NCI-H1930 (cell line): ENCODE results near the gene CHRM1.

Experiments used
- DNase-seq, 2 experiments: peaks; one replicate each; lab custom pipeline; 2025; lab: John Stamatoyannopoulos, UW

Gene CHRM1

GRCh38 chr11:62905296-62905695 is 15.9 kb downstream of the CHRM1 start:
- no peak for DNase-seq

DNA sequence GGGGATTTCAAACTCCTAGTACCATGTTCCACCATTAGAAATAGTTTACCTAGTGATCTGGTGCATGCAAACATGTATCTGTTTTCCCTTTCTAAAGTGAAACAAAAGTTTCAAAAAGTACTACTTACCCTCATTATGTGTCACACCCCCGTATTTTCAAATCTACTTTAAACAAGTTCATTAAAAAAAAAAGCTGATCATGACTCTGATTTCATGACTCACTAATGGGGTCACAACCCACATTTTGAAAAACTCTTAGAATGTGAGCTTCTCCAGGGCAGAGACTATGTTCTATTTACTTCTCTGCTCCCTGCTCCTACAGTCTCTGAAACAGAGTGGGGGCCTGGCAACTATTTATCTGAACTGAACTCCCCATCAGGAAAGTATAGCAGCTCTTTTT is 18.2 kb downstream of the CHRM1 start:
- DNase-seq: no peak

DNA sequence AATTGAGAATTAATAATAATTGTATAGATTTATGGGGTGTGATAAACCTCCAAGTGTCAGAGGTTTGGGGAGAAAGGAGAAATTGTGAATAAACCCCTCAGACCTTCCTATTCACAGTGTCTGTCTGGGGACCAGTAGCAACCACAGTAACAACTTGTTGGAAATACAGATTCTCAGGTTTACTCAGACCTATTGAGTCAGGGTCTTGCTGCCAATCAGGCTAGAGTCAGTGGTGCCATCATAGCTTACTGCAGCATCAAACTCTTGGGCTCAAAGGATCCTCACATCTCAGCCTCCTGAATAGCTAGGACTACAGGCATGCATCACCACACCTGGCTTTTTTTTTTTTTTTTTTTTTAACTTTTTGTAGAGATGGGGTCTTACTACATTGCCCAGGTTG is 23.1 kb downstream of the CHRM1 start:
- no peak for DNase-seq

DNA sequence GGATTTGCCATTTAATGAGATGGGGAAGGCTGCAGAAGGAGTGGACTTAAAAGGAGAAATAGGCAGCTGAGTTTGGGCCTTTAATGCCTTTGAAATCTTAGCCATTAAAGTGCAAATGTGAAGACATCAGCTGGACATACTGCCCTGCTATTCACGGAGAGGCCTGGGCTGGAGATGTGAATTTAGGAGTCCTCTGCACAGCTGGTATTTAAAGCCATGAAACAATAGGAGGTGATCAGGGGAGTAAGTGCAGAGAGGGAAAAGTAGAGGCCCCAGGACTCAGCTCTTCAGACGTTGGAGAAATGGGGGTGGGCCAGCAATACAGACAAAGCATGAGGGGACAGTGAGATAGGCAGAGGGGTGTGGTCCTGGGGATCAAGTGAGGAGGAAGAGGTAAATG is 23.9 kb downstream of the CHRM1 start:
- DNase-seq: no peak

- no peak for DNase-seq
Observed at GRCh38 chr11:62896049-62896448, 25.1 kb downstream of the CHRM1 start.

- DNase-seq: no peak
Observed at GRCh38 chr11:62895501-62895900, 25.7 kb downstream of the CHRM1 start.

- DNase-seq: no peak
Observed at GRCh38 chr11:62892077-62892922, 28.9 kb downstream of the CHRM1 start.

DNA sequence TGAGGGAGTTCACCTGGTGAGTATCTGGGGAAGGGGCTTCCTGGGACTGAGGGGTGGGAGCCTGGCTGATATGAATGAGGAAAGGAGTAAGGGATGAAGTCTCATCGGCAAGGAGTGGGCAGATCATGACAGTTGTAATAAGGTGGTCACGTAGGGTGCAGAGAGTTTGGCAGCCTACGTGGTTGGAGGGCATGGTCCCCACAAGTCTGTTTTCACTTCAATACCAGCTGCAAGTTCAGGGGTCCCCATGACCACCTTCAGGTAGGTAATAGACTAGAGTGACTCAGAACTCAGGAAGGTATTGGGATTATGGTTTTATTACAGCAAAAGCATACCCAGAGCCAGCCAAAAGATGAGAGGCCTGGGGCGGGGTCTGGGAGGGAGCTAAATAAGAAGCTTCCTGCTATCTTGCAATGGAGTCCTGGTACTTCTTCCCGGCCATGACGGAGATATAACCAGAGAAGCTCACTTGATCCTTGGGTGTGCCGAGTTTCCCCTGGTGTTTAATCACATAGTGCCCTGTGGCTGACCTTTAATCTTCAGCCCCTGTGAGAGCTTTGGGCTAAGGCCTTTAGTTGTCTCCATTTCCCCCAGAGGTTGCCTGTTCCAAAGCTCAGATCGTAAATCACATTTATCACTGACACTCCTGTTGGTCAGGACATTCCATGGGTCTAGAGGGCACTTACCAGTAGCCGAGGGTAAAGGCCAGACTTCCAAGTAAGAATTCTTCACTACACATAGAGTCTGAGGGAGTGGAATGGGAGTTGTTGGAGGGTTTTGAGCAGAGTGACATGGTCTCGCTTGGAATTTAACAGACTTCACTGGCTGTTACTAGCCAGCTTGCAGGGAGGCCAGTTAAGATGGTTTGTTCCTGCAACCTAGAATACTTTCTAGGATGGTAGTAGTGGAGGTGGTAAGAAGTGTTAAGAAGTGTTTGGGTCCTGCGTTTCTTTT is 31.4 kb downstream of the CHRM1 start:
- DNase-seq: no peak

GRCh38 chr11:62889126-62889483 is 32.1 kb downstream of the CHRM1 start:
- DNase-seq: no peak

GRCh38 chr11:62888406-62888805 is 32.8 kb downstream of the CHRM1 start:
- DNase-seq: no peak

GRCh38 chr11:62885137-62885750 is 35.9 kb downstream of the CHRM1 start:
- no peak for DNase-seq

GRCh38 chr11:62883673-62884072 is 37.5 kb downstream of the CHRM1 start:
- no peak for DNase-seq

DNA sequence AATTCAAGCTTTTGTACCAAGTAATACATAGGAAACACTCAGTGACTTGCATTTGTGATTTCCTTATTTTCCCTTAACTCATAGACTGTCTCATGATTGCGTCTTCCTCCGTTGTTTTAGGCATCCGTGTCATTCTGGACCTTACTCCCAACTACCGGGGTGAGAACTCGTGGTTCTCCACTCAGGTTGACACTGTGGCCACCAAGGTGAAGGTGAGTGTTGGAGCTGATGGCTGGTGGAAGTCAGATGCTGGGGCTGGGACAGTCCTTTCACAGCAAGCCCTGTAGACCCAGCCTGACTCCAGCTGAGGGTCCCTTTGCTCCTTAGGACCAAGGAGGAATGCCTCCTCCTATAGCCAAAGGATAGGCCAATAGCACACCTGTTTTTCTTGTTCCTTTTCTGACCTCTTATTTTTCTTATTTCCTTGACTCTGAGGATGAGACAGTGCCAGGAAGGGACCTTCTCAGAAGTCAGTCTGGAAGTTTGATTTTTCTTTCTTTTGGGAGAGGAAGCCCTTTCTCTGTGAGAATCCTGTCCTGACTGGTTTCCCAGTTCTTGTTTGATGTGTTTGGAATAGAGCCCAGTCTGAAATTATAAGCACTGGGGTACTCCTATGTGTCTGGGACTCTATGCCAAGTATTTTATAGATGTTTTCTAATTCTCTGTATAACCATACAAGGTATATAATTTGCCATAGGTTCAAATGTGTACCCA is 38.2 kb downstream of the CHRM1 start:
- no peak for DNase-seq

DNA sequence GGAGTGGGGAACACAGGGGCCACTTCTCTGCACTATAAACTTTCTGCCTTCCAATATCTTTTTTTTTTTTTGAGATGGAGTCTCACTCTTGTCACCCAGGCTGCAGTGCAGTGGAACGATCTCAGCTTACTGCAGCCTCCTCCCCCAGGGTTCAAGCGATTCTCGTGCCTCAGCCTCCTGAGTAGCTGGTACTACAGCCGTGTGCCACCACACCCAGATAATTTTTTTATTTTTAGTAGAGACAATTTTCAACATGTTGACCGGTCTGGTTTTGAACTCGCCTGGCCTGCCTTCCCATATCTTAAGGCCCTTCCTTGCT is 38.8 kb downstream of the CHRM1 start:
- DNase-seq: no peak

DNA sequence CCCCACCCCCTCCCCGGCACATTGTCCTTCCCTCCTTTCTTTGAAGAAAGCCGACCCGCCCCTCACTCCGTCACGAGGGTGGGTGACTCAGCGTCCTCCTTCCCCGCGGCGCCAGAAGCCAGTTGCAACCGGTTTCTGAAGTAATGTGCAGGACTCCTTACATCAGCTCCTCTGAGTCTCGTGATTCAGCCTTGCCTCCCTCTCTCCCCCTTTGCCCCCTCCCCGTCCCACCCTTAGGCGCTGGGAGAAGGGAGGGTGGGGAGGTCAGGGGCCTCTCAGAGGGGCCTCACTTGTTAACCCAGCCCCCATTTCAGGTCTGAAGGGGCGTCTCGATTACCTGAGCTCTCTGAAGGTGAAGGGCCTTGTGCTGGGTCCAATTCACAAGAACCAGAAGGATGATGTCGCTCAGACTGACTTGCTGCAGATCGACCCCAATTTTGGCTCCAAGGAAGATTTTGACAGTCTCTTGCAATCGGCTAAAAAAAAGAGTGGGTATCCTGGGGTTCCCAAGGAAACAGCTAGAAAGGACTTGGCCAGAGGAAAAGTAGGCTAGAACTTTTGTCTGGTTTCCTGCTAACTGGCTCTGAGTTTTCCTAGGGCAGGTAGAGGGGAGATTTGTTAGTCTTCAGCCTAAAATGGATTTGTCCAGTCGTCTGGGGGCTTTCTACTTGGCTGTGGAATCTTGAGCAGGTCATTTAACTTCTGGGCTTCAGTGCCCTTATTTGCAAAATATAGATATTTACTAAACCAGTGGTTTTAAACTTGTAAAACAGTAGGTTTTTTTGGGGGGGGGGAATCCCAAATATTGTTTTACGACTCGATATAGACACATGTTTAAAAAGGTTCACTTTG is 39.4 kb downstream of the CHRM1 start:
- DNase-seq: peak; percentile 85 to 90

DNA sequence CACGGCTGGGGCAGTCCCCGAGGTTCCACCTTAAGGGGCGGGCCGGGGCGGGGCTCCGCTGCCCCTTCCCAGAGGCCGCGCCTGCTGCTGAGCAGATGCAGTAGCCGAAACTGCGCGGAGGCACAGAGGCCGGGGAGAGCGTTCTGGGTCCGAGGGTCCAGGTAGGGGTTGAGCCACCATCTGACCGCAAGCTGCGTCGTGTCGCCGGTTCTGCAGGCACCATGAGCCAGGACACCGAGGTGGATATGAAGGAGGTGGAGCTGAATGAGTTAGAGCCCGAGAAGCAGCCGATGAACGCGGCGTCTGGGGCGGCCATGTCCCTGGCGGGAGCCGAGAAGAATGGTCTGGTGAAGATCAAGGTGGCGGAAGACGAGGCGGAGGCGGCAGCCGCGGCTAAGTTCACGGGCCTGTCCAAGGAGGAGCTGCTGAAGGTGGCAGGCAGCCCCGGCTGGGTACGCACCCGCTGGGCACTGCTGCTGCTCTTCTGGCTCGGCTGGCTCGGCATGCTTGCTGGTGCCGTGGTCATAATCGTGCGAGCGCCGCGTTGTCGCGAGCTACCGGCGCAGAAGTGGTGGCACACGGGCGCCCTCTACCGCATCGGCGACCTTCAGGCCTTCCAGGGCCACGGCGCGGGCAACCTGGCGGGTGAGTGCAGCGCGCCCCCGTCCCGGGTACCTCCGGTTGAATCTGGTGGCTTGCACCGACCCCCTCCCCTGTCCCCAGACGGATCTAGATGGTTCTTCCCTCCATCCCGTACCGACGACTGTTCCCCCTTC is 40.2 kb downstream of the CHRM1 start, which contains the start of gene SLC3A2:
Gene SLC3A2, plus strand, starts transcription at position 94 of the 776 bp plus-strand sequence. Its CDS starts 128 bp downstream, at position 222.
- DNase-seq: peak; percentile 85 to 90

DNA sequence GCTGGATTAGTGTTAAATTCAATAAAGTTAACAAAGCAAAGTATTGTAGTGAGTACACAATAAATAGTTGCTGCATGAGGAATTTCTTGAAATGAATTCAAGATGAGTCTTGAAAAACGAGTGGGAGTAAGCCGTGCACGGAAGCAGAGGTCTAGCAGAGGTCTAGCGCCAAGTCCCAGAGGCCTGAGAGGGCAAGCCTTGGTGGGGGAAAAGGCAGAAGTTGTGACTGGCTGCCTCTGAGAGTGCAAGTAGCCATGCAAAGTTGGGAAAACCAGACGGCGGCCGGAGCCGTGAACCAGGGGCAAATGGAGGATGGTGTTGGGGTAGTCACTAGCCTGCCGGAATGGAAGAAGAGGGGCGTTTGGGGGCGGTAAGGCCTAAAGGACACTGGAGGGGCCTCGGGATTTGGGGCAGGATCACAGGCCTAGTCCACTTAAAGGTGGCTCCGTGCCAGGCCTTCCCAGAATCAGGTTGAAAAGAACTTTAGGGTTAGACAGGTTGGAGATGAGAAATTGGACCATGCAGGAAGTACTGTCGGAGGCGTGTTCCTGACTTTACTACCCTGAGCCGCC is 40.8 kb downstream of the CHRM1 start:
- DNase-seq: peak in 1 of 2 experiments; percentile 9

- no peak for DNase-seq
Observed at GRCh38 chr11:62879235-62879978, 41.8 kb downstream of the CHRM1 start.

DNA sequence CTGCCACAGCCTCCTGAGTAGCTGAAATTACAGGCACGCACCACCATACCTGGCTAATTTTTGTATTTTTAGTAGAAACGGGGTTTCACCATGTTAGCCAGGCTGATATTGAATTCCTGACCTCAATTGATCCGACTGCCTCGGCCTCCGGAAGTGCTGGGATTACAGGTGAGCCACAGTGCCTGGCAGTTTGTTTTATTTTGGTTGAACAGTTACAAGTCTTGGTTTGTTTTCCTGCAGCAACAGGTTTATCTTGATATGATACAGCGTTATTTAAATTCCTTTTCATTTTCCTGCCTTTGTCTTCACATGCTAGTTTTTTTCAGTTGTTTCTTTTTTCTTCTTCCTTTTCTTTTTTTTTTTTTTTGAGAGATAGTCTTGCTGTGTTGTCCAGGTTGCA is 44.5 kb downstream of the CHRM1 start:
- DNase-seq: no peak
